DMS153 treated with DMSO at 0.1 percent for 48 hours (cell line): ENCODE results near the gene SCN1A.
"Not testable (repeated sequence)": the region's sequence is repeated elsewhere in the genome, so short reads cannot be mapped to it uniquely, and the experiment has no call there.

Experiments used
- DNase-seq: peaks from one replicate; lab custom pipeline; 2025; ENCODE audit not compliant: unreplicated experiment; lab: John Stamatoyannopoulos, UW

Gene SCN1A

DNA sequence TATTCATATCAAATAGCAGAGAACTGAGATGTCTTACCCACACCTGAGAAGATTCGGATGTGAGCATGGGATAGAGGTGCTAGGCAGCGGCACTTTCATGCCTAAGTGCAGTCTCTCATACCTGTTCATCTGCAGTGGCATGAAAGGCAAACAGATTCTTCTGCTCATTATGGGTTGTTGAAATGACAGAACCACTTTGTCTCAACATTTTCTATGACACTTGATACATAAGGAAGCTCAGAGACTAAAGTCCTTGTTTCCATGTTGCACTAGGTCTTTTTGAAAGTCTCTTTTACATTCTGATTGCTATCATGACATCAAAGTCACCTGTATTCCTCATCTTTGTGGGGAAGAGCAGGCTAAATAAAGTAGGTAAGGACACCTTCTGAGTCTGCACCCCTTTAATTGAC is 8.0 kb upstream of the SCN1A start:
- no peak for DNase-seq

DNA sequence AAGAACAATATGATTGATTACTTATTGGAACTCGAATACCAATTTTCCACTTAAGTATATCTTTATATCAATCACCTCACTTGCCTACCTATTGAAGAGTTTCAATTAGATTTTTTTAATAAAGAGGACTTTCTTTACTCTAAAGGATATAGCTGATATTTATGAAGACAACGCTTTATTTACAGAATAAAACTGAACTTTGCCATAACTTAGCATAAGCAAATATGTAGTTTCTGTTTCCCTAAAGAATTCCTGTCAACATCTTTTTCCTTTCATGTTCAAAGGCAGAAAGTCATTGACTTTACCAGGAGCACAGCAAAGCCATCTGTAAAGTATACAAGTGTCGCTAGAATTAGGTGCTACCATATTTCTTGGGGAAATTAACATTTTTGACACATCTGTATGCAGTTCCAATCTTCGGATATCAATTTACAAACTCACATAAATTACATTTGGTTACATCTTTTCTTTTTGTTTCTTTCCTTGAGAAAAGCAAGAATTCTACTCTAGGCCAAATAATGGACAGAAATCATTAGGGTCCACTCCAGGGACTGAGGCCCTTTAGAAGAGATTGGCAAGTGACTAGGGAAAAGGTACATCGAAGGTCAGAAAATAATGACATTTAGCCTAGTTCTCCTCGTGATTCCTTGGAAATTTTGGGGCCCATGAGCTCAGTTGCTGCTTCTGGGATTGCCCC is 7.5 kb upstream of the SCN1A start:
- no peak for DNase-seq

DNA sequence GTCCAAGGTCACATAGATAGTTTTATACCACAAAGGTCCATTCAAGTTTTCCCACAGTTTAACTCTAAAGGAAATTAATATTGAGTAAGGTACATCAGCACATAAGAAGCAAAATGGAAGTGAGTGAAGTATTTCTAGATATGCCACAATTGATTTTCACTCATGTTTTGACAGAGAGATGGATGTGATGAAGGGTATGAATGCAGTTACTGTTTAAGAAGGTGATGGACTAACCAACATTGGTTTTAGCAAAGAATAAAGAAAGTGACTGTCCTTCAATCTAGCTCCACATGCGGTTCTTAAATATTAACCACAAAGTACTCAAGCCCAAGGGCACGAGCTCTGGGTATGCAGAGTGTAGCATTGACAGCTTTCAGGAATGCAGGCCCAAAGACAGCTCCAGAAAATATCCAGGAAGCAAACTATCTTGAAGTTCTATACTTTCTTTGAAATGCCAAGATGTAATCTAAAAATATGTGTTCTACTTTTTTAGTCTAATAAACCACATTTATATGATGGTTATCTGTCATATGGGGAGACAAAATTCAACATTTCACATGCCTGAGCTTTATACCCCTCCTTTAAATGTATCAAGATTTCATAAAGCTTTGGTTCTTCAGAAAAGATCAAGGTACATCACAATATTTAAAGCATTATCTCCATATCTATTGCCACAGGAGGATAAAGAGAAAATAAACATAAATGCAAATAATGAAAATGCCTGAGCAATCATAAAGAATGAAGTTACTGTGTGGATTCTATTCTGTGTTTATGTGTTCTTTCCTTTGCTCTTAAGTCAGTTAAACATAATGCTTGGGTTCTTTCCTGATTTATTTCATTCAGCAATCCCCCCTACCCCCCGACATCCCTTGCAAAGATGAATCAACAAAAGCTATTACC is 6.7 kb upstream of the SCN1A start:
- no peak for DNase-seq

DNA sequence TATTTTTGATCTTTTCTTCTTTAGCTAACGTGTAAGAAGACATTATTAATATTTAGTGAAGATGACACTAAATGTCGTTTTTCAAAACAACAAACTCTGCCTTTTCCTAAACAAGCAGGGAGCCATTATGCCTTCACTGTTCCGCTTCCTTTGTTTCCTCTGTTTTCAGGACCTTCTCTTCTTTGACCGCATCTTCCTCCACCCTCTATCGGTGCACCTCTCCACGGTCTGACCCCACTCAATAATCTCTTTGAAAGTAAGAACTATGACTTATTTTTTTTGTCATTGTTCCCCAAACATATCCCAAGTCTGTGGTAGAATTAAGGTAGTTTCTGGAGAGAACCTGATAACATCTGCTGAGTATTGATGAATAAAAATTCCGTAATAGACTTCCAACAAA is 5.8 kb upstream of the SCN1A start:
- DNase-seq: no peak

DNA sequence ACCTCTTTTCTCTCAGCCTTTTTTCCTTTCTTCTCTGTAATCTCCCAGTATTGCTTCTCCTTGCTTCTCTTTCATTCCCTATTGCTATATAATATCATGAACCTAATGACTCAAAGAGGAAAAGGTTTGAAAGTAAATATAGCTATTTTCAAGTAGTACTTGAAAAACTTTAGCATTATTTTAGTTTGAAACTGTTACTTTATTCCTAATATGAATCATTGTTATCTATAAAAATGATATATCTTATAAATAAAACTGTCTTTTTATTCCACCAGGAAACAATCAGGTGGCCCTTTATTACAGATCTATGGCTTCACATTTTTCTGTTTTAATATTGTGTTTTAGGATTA is 311 bp upstream of the SCN1A start:
- DNase-seq: no peak

DNA sequence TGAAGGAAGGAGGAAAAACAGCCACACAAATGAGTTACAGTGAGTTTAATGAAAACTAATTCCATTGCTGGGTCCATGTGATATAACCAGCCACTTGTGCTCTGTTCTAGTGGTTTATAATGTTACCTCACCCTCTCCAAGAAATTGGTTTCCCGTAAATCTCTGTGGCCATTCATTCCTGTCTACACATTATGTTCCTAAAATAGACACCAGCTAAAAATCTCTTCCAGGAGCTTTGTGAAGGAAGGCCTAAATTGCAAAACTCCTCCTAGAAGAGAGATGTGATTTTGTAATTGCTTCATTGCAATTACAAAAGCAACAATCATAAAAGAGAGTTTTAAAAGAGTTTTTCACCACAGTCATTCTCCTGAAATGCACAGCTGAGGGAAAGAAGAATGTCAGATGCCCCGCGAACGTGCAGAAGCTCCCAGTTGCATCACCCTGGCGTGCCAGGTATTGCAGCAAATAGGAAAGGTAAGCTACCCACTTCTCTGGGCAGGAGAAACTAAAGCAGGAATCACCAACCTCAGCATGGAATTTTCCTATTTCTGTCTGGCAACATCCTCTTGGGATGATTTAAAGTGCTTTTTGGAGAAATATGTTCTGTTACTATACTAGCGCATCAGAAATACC is 1.7 kb downstream of the SCN1A start:
- no peak for DNase-seq

DNA sequence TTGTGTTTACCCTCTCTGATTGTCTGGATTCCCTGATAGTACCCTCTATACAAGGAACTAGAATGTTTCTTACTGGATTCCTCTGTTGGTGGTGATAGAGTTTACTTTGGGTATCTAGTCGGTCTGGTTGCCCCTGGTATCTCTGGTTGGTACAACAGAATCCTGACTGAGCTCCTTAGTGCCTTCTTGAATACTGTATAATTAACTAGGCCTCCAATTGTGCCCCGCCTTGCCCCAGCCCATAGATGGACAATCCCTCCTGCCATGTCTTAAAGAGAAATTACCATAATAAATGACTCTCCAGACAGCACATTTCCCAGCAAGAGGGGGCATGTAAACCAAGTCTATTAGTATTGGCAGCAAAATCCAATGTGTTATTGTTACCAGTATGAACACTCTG is 2.3 kb downstream of the SCN1A start:
- DNase-seq: no peak

DNA sequence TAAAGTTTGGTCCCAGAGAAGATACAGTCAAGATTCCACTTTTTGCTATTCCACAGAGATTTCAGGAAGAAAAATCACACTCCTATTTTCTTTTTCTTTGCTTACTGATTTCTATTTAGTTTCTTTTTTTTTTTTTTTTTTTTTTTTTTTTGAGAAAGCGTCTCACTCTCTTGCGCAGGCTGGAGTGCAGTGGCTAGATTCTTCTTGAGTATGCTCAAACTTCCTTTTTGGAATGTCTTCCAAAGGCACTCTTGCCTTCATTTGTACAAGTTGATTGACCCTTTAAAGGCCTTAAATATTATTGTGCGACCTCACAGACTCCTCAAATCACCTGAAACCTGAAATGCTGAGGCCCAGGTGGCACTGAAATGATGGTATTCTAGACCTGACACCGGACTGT is 9.6 kb downstream of the SCN1A start:
- no peak for DNase-seq

DNA sequence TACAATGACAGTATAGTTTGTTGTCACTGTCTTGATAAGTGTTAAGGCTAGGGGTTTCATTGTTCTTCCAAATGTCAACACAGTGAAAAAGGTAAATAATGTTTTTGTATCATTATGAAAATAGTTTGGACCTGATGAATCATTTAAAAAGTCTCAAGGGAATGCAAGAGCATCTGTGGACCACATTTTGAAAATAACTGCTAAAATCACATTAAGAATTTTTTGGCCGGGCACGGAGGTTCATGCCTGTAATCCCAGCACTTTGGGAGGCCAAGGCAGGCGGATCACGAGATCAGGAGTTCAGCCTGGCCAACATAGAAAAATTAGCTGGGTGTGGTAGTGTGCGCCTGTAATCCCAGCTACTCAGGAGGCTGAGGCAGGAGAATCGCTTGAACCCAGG is 10.3 kb downstream of the SCN1A start:
- no peak for DNase-seq

DNA sequence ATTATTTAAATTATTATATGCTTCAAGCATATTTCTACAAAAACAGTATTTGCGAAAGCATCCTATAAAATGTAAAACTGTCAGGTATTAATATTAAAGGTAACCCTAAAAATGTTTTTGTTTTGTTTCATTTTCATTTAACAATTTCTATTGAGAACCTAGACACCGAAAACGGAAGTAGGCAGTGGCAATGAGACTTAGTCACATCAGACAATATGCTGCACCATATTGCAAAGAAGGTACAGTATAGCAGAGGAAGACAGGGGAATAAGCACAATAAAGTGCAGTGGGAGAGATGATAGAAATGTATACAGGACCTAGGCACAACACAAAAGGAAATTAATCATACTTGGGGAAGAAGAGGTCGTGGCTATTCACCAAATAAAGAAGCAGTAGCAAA is 12.2 kb downstream of the SCN1A start:
- DNase-seq: no peak

DNA sequence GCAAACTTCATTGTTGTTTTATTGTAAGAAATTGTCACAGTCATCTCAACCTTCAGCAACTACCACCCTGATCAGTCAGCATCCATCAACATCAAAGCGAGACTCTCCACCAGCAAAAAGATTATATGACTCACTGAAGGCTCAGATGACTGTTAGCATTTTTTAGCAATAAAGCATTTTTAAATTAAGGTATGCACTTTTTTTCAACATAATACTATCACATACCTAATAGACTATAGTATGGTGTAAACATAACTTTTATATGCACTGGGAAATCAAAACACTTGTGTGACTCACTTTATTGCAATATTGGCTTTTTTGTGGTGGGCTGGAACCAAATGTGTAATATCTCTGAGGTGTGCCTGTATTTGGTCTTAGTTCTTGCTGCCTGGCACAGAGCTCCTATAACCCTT is 15.6 kb downstream of the SCN1A start:
- DNase-seq: no peak

DNA sequence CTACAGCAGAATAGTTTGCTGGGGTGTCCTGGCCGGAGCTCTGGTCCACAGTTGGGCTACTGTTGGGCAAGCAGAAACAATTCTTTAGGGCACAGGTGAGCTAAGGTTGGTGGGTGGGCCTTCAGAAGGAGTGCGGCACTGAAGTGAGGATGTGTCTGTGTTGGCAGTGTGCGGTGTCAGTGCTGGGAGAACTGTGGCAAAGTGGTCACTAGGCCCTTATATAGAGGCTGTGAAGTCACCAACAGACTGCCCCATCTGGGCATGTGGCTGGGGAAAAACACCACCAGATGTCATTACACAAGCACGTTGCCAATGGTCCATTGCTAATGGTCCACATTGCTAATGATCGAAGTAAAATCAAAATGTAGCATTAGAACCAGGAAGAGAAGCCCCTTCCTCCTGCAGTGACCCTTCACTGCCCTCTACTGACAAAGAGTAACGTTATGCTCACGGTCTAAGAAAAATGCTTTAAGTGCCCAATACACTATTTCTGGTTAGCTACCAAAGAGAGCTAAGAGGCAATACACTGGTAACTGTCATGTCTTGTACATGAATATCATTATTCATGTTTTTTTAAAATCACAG is 21.3 kb downstream of the SCN1A start:
- no peak for DNase-seq

DNA sequence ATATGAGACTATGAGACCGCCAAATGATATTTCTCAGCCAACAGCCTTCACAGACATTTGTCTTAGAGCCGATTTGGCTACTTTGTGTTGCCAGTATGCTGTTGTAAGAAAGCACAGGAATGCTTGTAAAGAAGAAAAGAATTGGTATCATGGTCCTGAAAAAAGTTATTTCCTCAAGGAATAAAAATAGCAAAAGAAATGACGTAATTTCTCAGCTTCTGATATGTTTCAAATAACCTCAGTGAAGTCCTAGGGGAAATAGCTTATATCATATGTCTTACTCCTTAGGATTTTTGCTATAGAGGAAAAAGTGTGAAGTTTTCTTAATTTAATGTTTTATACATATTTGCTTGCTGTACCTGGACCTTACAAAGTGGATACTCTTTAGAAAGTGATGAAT is 23.0 kb downstream of the SCN1A start:
- DNase-seq: no peak

DNA sequence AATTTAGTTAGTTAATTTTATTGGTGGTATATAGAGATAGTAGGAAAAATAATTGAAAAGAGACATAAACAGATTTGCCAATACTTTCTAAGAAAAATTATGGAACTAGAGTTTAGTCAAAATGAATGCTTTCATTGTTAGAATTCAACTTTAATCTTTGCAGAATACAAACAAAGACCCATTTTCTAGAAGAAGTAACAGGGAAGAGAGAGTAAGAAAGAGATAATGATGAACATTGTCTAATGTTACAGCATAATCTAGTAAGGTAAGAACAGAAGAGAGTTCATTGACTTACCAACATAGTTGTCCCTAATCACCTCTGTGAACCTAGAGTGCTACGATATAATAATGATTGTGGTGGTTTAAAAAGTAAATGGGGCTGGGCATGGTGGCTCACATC is 23.7 kb downstream of the SCN1A start:
- no peak for DNase-seq

DNA sequence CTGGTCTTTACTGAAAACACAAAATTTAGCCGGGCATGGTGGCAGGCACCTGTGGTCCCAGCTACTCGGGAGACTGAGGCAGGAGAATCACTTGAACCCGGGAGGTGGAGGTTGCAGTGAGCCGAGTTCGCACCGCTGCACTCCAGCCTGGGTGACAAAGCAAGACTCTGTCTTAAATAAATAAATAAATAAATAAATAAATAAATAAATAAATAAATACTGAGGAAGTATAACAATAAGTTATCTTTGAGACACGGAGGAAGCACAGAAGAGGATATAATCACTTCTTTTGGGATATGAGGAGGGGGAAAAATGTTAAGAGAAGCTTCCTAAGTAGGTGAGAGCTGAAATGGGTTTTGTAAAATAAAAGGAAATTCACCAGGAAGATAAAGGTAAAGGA is 24.5 kb downstream of the SCN1A start:
- not testable (repeated sequence) for DNase-seq

DNA sequence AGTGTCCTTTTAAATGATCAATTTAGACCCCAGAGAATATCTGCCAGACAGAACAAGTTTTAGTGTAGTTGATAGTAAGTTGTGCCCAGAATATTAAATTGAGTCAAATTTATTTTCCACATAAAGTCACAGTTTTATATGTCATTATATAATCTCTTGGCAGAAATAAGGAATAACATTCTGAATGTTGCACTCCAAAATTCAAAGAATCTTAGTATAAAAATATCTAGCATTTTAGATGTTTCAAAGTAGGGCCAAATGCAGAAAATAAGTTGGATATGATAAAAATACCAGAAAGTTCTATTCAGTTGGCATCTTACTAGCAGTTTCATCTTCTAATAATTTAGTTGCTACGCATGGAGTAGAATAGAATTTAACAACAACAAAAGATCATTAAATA is 33.5 kb downstream of the SCN1A start:
- DNase-seq: no peak

DNA sequence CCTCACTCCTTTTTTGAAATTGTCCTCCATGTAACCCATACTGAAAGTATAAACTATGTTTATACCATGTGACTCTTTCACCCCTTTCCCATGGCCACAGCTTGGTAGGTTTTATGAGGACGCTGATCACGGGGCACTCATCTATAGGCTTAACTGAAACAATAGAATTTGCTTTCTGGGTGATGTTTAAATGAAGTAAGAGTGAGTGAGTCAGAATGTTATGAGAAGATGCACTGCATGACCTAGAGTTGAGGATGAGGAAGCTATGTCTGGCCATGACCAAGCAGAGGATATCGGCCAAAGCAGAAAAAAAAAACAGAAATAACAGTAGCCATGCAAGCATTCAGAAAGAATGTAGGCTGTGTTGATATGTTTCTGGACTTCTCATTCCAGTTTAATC is 34.9 kb downstream of the SCN1A start:
- no peak for DNase-seq

DNA sequence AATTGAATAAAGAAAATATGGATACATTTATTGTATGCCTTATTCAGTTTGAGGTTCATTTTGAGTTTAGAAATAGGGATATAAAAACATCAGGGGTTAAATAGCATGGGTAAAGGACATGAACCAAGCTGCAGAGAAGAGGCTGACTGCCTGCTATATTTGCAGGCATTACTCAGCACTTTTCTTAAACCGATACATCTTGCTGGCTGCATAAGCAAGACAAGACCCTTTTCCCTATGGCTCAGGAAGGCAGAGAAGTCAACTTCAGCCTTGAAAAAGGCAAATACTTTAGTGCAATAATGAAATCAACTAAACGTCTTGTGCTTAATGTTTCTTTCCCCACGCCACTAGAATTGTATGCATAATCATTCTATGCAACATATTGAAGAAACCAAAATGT is 36.4 kb downstream of the SCN1A start:
- no peak for DNase-seq

DNA sequence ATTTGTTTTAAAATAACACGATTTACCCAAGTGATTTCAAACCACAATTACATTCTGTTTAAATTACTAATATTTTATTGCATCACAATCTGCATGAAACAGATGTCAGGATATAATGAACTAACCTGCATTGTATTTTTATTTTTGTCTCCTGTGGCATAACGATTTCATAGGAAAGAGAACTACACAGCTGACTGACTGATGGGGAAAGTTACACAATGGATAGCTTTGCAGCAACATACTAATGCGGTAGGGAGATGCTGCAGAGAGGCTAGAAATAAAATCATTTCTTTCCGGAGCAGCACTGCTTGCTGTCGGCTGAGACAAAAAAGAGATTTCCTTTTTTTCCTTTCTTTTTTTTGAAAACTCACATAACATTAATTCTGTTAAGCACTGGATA is 36.9 kb downstream of the SCN1A start:
- DNase-seq: no peak

DNA sequence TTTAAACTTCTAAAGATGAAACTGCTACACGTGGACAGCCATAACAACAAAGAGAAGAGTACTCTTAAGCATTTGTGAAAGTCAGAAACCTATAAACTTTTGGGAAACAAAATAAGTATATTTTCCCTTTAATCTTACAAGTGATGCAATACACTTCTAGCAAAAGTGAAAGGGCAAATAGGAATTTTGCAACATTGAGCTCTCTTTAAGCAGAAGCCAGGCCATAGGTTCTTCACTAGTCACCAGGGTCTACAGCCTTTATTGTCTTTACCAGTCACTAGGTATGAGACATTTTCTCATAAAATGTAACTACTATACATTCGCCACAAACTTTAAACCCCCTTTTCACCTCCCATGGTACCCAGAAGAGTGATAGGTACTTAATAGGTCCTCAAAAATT is 37.5 kb downstream of the SCN1A start:
- no peak for DNase-seq

DNA sequence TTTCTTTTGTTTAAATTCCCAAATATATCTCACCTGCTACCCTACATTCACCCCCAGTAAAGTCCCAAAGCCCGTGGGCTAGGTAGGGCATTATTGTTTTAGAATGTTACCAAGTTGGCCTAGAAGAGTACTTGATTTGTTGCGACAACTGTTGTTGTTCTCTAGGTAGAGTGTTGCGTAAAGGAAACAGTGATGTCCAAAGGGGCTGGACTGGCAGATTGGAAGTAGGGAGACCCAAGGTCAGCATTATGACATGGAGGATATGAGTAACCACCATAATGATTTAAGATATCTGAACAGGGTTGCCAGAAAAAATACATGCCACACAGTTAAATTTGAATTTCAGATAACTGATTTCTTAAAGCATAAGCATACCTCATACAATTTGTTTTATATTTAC is 39.2 kb downstream of the SCN1A start:
- DNase-seq: no peak

DNA sequence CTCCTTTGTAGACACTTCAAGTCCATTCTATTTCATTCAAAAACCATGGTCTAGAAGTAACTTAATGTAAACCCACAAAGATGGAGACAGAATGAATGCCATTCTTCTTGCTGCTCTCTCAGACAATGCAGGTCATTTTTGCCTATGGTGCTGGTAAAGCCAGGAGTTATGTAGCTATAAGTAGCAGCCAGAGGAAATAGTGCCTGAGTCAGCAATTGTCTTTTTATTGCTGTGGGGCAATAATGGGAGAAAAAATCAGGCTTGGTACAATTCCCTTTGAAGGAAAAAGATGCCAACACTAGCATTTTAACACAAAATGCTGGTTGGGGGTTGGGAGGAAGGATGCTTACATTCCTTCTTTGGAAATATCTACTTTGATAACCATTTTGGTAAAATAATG is 43.5 kb downstream of the SCN1A start:
- no peak for DNase-seq
